Ishikawa (cell line): Measurements from ENCODE around the gene UTP11.

Experiments
- CREB1 ChIP-seq: IDR thresholded peaks from 2 replicates; pipeline ENCODE4 v1.6.1; 2012; ENCODE audit warnings: low read depth
- EGR1 ChIP-seq: IDR thresholded peaks from 2 replicates; pipeline ENCODE4 v1.6.1; 2012
- EP300 ChIP-seq: IDR thresholded peaks from 2 replicates; pipeline ENCODE4 v1.6.1; 2012; ENCODE audit warnings: borderline replicate concordance
- FOXM1 ChIP-seq: IDR thresholded peaks from 2 replicates; pipeline ENCODE4 v1.6.1; 2012; ENCODE audit warnings: low read depth, borderline replicate concordance
- MAX ChIP-seq: IDR thresholded peaks from 2 replicates; pipeline ENCODE4 v1.6.1; 2012
- NFIC ChIP-seq: IDR thresholded peaks from 2 replicates; pipeline ENCODE4 v1.6.1; 2012
- RAD21 ChIP-seq: IDR thresholded peaks from 2 replicates; pipeline ENCODE4 v1.6.1; 2012; ENCODE audit warnings: low read depth
- REST ChIP-seq: IDR thresholded peaks from 2 replicates; pipeline ENCODE4 v1.6.1; 2012; ENCODE audit warnings: low read depth, mild to moderate bottlenecking
- TAF1 ChIP-seq: IDR thresholded peaks from 2 replicates; pipeline ENCODE4 v1.6.1; 2012; ENCODE audit warnings: low read depth, mild to moderate bottlenecking
- TCF12 ChIP-seq: IDR thresholded peaks from 2 replicates; pipeline ENCODE4 v1.6.1; 2012; ENCODE audit warnings: low read depth
- TEAD4 ChIP-seq: IDR thresholded peaks from 2 replicates; pipeline ENCODE4 v1.6.1; 2012
- USF1 ChIP-seq: IDR thresholded peaks from 2 replicates; pipeline ENCODE4 v1.6.1; 2012
- YY1 ChIP-seq: IDR thresholded peaks from 2 replicates; pipeline ENCODE4 v1.6.1; 2012; ENCODE audit warnings: low read depth
- ZBTB7A ChIP-seq: IDR thresholded peaks from 2 replicates; pipeline ENCODE4 v1.6.1; 2012; ENCODE audit warnings: low read depth

- TF ChIP-seq YY1 (no peak), EGR1 (no peak), REST (no peak), MAX (no peak), NFIC (no peak), CREB1 (no peak), EP300 (no peak), TCF12 (no peak), USF1 (no peak), ZBTB7A (no peak), RAD21 (no peak), TAF1 (no peak), TEAD4 (no peak), FOXM1 (no peak)
These were observed 15.6 kb downstream of the UTP11 start for GRCh38 chr1:38028105-38028591.
